H1 (cell line): ENCODE measurements around the gene PHACTR2. TPM values are rescaled to one million over a fixed set of nuclear protein-coding genes. Genes with fewer than 3 reads are reported as not detected.
A peak's percentile ranks its signal among the peaks of the same experiment; 100 is the strongest.

Experiments used
- CTCF ChIA-PET: fragments of 300-600 bp; sonication (Branson Sonifier 250); formaldehyde crosslinking; loops from one replicate; lab custom pipeline; 2021; ENCODE audit not compliant: partially characterized antibody; lab: Charles Lee
- POLR2A ChIA-PET: fragments of 300-600 bp; sonication (Branson Sonifier 250); formaldehyde crosslinking; loops from one replicate; lab custom pipeline; 2021; ENCODE audit warnings: inconsistent platforms; ENCODE audit not compliant: partially characterized antibody; lab: Charles Lee
- DNase-seq, 2 experiments: peaks; one replicate each; pipeline versions ENCODE4 v3.0.0 to v3.0.0-alpha.2; 2010 to 2022; ENCODE audit warnings: low spot score in 2 of 2, low read depth in 1 of 2, mixed read lengths in 1 of 2
- FAIRE-seq: peaks from 2 replicates; lab custom pipeline; 2011; peaks lifted over from hg19 to GRCh38; lab: Jason Lieb, UNC
- H2AFZ ChIP-seq: 2 replicates; pipeline ENCODE4 v1.8.1; 2012; ENCODE audit warnings: low read length, inconsistent platforms
- H2AK5ac ChIP-seq: 2 replicates; pipeline ENCODE4 v1.6.1; 2013; ENCODE audit warnings: low read depth, low read length
- H2BK120ac ChIP-seq: replicated peaks from 2 replicates; pipeline ENCODE3; 2013; ENCODE audit warnings: low read depth, low read length, inconsistent platforms
- H2BK12ac ChIP-seq: 2 replicates; pipeline ENCODE4 v1.6.1; 2013; ENCODE audit warnings: low read depth, low read length
- H2BK15ac ChIP-seq: 2 replicates; pipeline ENCODE4 v1.6.1; 2013; ENCODE audit warnings: low read length
- H2BK20ac ChIP-seq: 2 replicates; pipeline ENCODE4 v1.6.1; 2013; ENCODE audit warnings: low read length
- H2BK5ac ChIP-seq: 2 replicates; pipeline ENCODE4 v1.6.1; 2013; ENCODE audit warnings: low read depth, low read length
- H3K14ac ChIP-seq: 2 replicates; pipeline ENCODE4 v1.6.1; 2013; ENCODE audit warnings: inconsistent platforms; ENCODE audit not compliant: insufficient read length
- H3K18ac ChIP-seq: 2 replicates; pipeline ENCODE4 v1.6.1; 2013; ENCODE audit warnings: low read length; ENCODE audit errors: extremely low read depth
- H3K23ac ChIP-seq: 2 replicates; pipeline ENCODE4 v1.6.1; 2013; ENCODE audit warnings: inconsistent platforms; ENCODE audit not compliant: insufficient read length
- H3K23me2 ChIP-seq: 2 replicates; pipeline ENCODE4 v1.6.1; 2013; ENCODE audit warnings: low read depth, low read length
- H3K27ac ChIP-seq: 2 replicates; pipeline ENCODE4 v1.6.1; 2011; ENCODE audit warnings: low read depth, low read length, inconsistent platforms
- H3K27me3 ChIP-seq, 4 experiments: replicated peaks in 1 of 4; 1 replicate in 1 of 4; 2 replicates in 3 of 4; pipeline versions ENCODE4 v1.6.1 to v1.8.1; 2011 to 2013; ENCODE audit warnings: low read length in 3 of 4, mild to moderate bottlenecking in 3 of 4, inconsistent platforms in 2 of 4, mixed read lengths in 2 of 4, moderate library complexity in 1 of 4; ENCODE audit not compliant: control insufficient read depth in 3 of 4, insufficient read depth in 3 of 4; ENCODE audit errors: extremely low read depth in 1 of 4
- H3K36me3 ChIP-seq, 4 experiments: 2 replicates each; pipeline versions ENCODE4 v1.6.1 to v1.8.1; 2011 to 2013; ENCODE audit warnings: mild to moderate bottlenecking in 4 of 4, low read length in 3 of 4, moderate library complexity in 2 of 4, control low read depth in 1 of 4, inconsistent platforms in 1 of 4; ENCODE audit not compliant: insufficient read depth in 4 of 4, control insufficient read depth in 2 of 4
- H3K4ac ChIP-seq: replicated peaks from 2 replicates; pipeline ENCODE3; 2013; ENCODE audit warnings: low read length, low read depth, mixed read lengths, inconsistent platforms; ENCODE audit not compliant: insufficient read length
- H3K4me1 ChIP-seq, 4 experiments: replicated peaks in 1 of 4; 1 replicate in 1 of 4; 2 replicates in 3 of 4; pipeline versions ENCODE4 v1.6.1 to v1.8.1; 2011 to 2013; ENCODE audit warnings: low read length in 3 of 4, inconsistent platforms in 2 of 4, mixed read lengths in 1 of 4; ENCODE audit not compliant: insufficient read depth in 4 of 4, control insufficient read depth in 3 of 4
- H3K4me2 ChIP-seq, 2 experiments: 2 replicates each; pipeline versions ENCODE4 v1.6.1 to v1.8.1; 2011 to 2013; ENCODE audit warnings: low read depth in 2 of 2, low read length in 2 of 2, control low read depth in 1 of 2, inconsistent platforms in 1 of 2, mild to moderate bottlenecking in 1 of 2; ENCODE audit not compliant: insufficient read depth in 1 of 2
- H3K4me3 ChIP-seq, 4 experiments: fragments of 200-600, 300-600 bp in 1 of 4; sonication (generic), shearing (Covaris generic), sonication (Bioruptor Twin) in 1 of 4; 2 replicates each; pipeline versions ENCODE4 v1.5.1 to v1.8.1; 2011 to 2016; ENCODE audit warnings: low read length in 4 of 4, low read depth in 3 of 4, control low read depth in 2 of 4, inconsistent platforms in 2 of 4, mild to moderate bottlenecking in 2 of 4, mixed read lengths in 1 of 4, moderate library complexity in 1 of 4; ENCODE audit not compliant: insufficient read depth in 2 of 4; ENCODE audit errors: extremely low read depth in 1 of 4
- H3K56ac ChIP-seq: replicated peaks from 2 replicates; pipeline ENCODE3; 2013; ENCODE audit warnings: low read depth, mild to moderate bottlenecking, mixed read lengths, low read length, inconsistent platforms; ENCODE audit not compliant: insufficient read length
- H3K79me1 ChIP-seq: 2 replicates; pipeline ENCODE4 v1.6.1; 2013; ENCODE audit warnings: low read depth, low read length, control low read depth
- H3K79me2 ChIP-seq, 2 experiments: 2 replicates each; pipeline versions ENCODE4 v1.6.1 to v1.8.1; 2012 to 2013; ENCODE audit warnings: low read length in 2 of 2, mild to moderate bottlenecking in 2 of 2, inconsistent platforms in 1 of 2; ENCODE audit not compliant: insufficient read depth in 2 of 2, control insufficient read depth in 1 of 2
- H3K9ac ChIP-seq, 4 experiments: replicated peaks in 1 of 4; 1 replicate in 1 of 4; 2 replicates in 3 of 4; pipeline versions ENCODE4 v1.6.1 to v1.8.1; 2011 to 2013; ENCODE audit warnings: low read depth in 3 of 4, low read length in 3 of 4, control low read depth in 2 of 4, mild to moderate bottlenecking in 2 of 4, moderate library complexity in 2 of 4, inconsistent platforms in 1 of 4; ENCODE audit errors: extremely low read depth in 1 of 4
- H3K9me3 ChIP-seq, 2 experiments: 2 replicates each; pipeline versions ENCODE4 v1.6.1 to v1.8.1; 2012 to 2013; ENCODE audit warnings: mild to moderate bottlenecking in 2 of 2, moderate library complexity in 2 of 2, control low read depth in 1 of 2, inconsistent platforms in 1 of 2, low read depth in 1 of 2, low read length in 1 of 2, mixed read lengths in 1 of 2; ENCODE audit not compliant: insufficient read depth in 2 of 2
- H4K20me1 ChIP-seq, 2 experiments: replicated peaks in 1 of 2; 2 replicates each; pipeline versions ENCODE3 to v1.8.1; 2011 to 2013; ENCODE audit warnings: inconsistent platforms in 2 of 2, low read length in 2 of 2, mild to moderate bottlenecking in 1 of 2; ENCODE audit not compliant: insufficient read depth in 2 of 2, control insufficient read depth in 1 of 2
- H4K5ac ChIP-seq: 2 replicates; pipeline ENCODE4 v1.6.1; 2013; ENCODE audit warnings: low read length, low read depth, mixed read lengths, inconsistent platforms; ENCODE audit not compliant: insufficient read length
- H4K8ac ChIP-seq: 2 replicates; pipeline ENCODE4 v1.8.0; 2013; ENCODE audit warnings: mild to moderate bottlenecking, moderate library complexity, low read length, inconsistent platforms; ENCODE audit not compliant: insufficient read depth; ENCODE audit errors: extremely low read depth
- H4K91ac ChIP-seq: replicated peaks from 2 replicates; pipeline ENCODE3; 2013; ENCODE audit warnings: low read length, mixed read lengths, inconsistent platforms; ENCODE audit not compliant: insufficient read length
- WGBS, 2 experiments: shearing (Covaris generic) in 1 of 2; methylation state at CpG; one replicate each; pipeline versions ENCODE4 v1.1.6 to v1.1.7; 2013 to 2015; ENCODE audit warnings: low lambda C conversion rate in 2 of 2, mixed read lengths in 2 of 2, inconsistent platforms in 1 of 2, low coverage in 1 of 2, missing lambda C conversion rate in 1 of 2; ENCODE audit not compliant: insufficient replicate concordance in 2 of 2, insufficient coverage in 1 of 2, insufficient read length in 1 of 2; ENCODE audit errors: extremely low coverage in 1 of 2, missing lambda C conversion rate in 1 of 2; 5-methylcytosine and 5-hydroxymethylcytosine counted together
- polyA plus RNA-seq, 7 experiments: library from polyadenylated mRNA; depleted of rRNA in 3 of 7; stranded (reverse) in 5 of 7; unstranded in 2 of 7; fragments of >200 nt in 5 of 7; fragments of 200-250 nt in 2 of 7; gene quantifications; 1 replicate in 5 of 7; 2 replicates in 1 of 7; 4 replicates in 1 of 7; pipeline versions ENCODE4 v1.2.1 to v1.2.3, GENCODE V29; 2011 to 2013; ENCODE audit warnings: missing spikeins in 2 of 7, mixed read lengths in 2 of 7
- total RNA-seq: library from RNA; stranded (reverse); fragmentation: NEBNext Ultra II Directional; extraction: Animal tissue kit (Norgen Biotek cat#: 25700); gene quantifications from 2 replicates; pipeline ENCODE4 v1.2.1, GENCODE V29; 2021

PHACTR2 gene
- total and polyA plus RNA-seq, 2 of the 8 experiments (the other 6 are each of a cell fraction or from before 2014, with no cell fraction given): 16.9 to 131 TPM

DNA sequence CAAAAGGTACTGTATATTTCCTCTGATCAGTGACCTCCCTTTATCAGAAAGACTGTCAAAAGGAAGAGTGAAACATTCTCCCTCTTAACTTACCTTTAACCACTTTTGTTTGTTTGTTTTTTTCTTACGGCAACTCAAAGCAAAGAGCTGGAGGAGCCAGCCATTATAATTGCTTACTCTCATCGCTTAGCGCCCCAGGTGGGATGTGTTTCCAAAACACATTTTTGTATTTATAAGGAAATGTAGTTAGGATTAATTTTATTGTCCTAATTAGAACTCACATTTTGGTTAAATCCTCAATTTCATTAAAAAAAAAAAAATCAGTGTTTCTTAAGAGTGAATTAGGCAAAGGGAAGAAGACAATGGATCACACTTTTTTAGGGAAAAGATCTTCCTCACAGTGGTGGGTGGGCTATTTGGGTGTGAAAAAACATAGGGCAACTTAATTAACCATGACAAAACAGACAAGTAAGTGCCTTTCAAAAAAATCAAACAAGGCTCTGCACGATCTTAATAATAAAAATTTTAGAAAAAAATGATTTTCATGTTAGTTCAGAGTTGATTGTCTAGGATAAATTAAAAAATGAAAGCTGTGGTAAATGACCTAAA, 1.2 kb upstream of the PHACTR2 start:
- Histone ChIP-seq H2BK20ac (no peak overlapping the region), H2BK5ac (no peak overlapping the region), H3K23me2 (no peaks in the 10 kb centered on the region), H3K9me3 (no peaks in the 10 kb centered on the region), H3K79me2 (peaks cover 6 to 34% of the 10 kb centered on the region in 2 experiments; a peak in 3 of 4 replicates), H2BK15ac (no peak overlapping the region), H2AK5ac (no peak overlapping the region), H4K8ac (no peak overlapping the region), H3K14ac (no peak overlapping the region), H3K4me3 (peak overlapping the region in 1 of 4 experiments; percentile 49; a peak in 3 of 8 replicates), H3K56ac (no peak overlapping the region), H3K9ac (no peak overlapping the region), H2BK12ac (no peak overlapping the region), H4K20me1 (no peaks in the 10 kb centered on the region), H4K91ac (no peak overlapping the region), H3K79me1 (no peaks in the 10 kb centered on the region), H2AFZ (no peak overlapping the region), H3K18ac (no peak overlapping the region), H3K4ac (no peak overlapping the region), H3K4me2 (peak overlapping the region; percentile 50 to 58), H2BK120ac (no peak overlapping the region), H3K36me3 (no peaks in the 10 kb centered on the region), H3K27me3 (no peaks in the 10 kb centered on the region), H4K5ac (peak overlapping the region; percentile 75), H3K27ac (no peak overlapping the region), H3K23ac (no peak overlapping the region), H3K4me1 (peaks cover 2 to 37% (median 14%) of the 10 kb centered on the region in 4 experiments)
- DNase-seq (no peak), FAIRE-seq (peak; percentile 45)
- POLR2A ChIA-PET: interaction anchor here (0.6 to 2.2 kb wide), 3 partner anchors 10 to 103 kb away, joined by 3 to 6 read pairs (median 5); no protein-coding TSS in a partner anchor
- WGBS, 2 experiments: 2% methylated on average over 4 of the region's 4 CpGs; no CpG with 5 or more reads in 1 of the 2 experiments
- CTCF ChIA-PET: interaction anchor here (0.8 to 1.6 kb wide), 4 partner anchors 19 to 804 kb away, joined by 3 to 5 read pairs (median 4); no protein-coding TSS in a partner anchor
